ENCODE data around the gene CACNG4.

GRCh38 chr17:67032382-67032781 is 67.9 kb downstream of the CACNG4 start:
- TF ChIP-seq CTCF (conservative IDR thresholded peaks at IDR 0.05) = no peak
- TF ChIP-seq ZFX (IDR thresholded peaks at IDR 0.05) = no peak

All from C4-2B (cell line).